DMS53 (cell line): ENCODE measurements around the gene OR11H6.
"Not testable (repeated sequence)": the region's sequence is repeated elsewhere in the genome, so short reads cannot be mapped to it uniquely, and the experiment has no call there.

Source experiments
- DNase-seq: peaks from one replicate; lab custom pipeline; 2025; lab: John Stamatoyannopoulos, UW

The OR11H6 gene

GRCh38 chr14:20223410-20223809 is at the start of gene OR11H6:
Gene OR11H6, plus strand, starts transcription at chr14:20223710. Its CDS starts 0 bp downstream, at chr14:20223710.
- no peak for DNase-seq

- DNase-seq = not testable (repeated sequence)
Measured at GRCh38 chr14:20174205-20174604, 49.3 kb upstream of the OR11H6 start.

- DNase-seq = no peak
Measured at GRCh38 chr14:20176330-20176729, 47.2 kb upstream of the OR11H6 start.

- DNase-seq = no peak
Measured at GRCh38 chr14:20177433-20177974, 46.0 kb upstream of the OR11H6 start.

GRCh38 chr14:20179218-20179617 is 44.3 kb upstream of the OR11H6 start:
- no peak for DNase-seq

- DNase-seq = no peak
Measured at GRCh38 chr14:20179880-20180279, 43.6 kb upstream of the OR11H6 start.

- DNase-seq = no peak
Measured at GRCh38 chr14:20180486-20180885, 43.0 kb upstream of the OR11H6 start.

GRCh38 chr14:20184181-20184580 is 39.3 kb upstream of the OR11H6 start:
- no peak for DNase-seq

- no peak for DNase-seq
Measured at GRCh38 chr14:20190596-20190995, 32.9 kb upstream of the OR11H6 start, which contains the start of gene OR11G2. Gene OR11G2, plus strand, starts transcription at chr14:20190896. Its CDS starts 6,542 bp downstream, at chr14:20197438.

GRCh38 chr14:20191396-20191795 is 32.1 kb upstream of the OR11H6 start:
- no peak for DNase-seq

GRCh38 chr14:20194101-20194500 is 29.4 kb upstream of the OR11H6 start:
- no peak for DNase-seq

- not testable (repeated sequence) for DNase-seq
Measured at GRCh38 chr14:20195170-20195569, 28.3 kb upstream of the OR11H6 start.

GRCh38 chr14:20195911-20196310 is 27.6 kb upstream of the OR11H6 start:
- peak; percentile 4 for DNase-seq

- no peak for DNase-seq
Measured at GRCh38 chr14:20197459-20197858, 26.1 kb upstream of the OR11H6 start.

- DNase-seq = no peak
Measured at GRCh38 chr14:20198991-20199390, 24.5 kb upstream of the OR11H6 start.

- DNase-seq = no peak
Measured at GRCh38 chr14:20204721-20205120, 18.8 kb upstream of the OR11H6 start.

- DNase-seq = no peak
Measured at GRCh38 chr14:20209595-20209994, 13.9 kb upstream of the OR11H6 start.

GRCh38 chr14:20212406-20212805 is 11.1 kb upstream of the OR11H6 start:
- DNase-seq = not testable (repeated sequence)

GRCh38 chr14:20215196-20215595 is 8.3 kb upstream of the OR11H6 start:
- DNase-seq = no peak

GRCh38 chr14:20219033-20219432 is 4.5 kb upstream of the OR11H6 start:
- no peak for DNase-seq

GRCh38 chr14:20228681-20229080 is 5.2 kb downstream of the OR11H6 start, which contains the start of gene OR11H7:
Gene OR11H7, plus strand, starts transcription at chr14:20228981.
- DNase-seq = no peak

- not testable (repeated sequence) for DNase-seq
Measured at GRCh38 chr14:20235415-20235814, 11.9 kb downstream of the OR11H6 start.

GRCh38 chr14:20247646-20248246 is 24.2 kb downstream of the OR11H6 start:
- DNase-seq = peak; percentile 56

GRCh38 chr14:20262642-20263128 is 39.2 kb downstream of the OR11H6 start:
- no peak for DNase-seq
